SK-N-SH treated with all-trans-retinoic acid at 6 μM for 48 hours (cell line): ENCODE measurements around the gene MYADM.

Source experiments
- ARNTL ChIP-seq: fragments of 450-650 bp; formaldehyde crosslinking; IDR thresholded peaks from 2 replicates; pipeline ENCODE4 v1.5.0; 2020; ENCODE audit warnings: low read depth, mild to moderate bottlenecking, moderate library complexity, borderline replicate concordance
- PPARA ChIP-seq: fragments of 250-450 bp; sonication (Bioruptor Pico); IDR thresholded peaks from 2 replicates; pipeline ENCODE4 v1.5.0; 2020; ENCODE audit warnings: mild to moderate bottlenecking, borderline replicate concordance
- RARB ChIP-seq: fragments of 250-450 bp; sonication (Bioruptor Pico); IDR thresholded peaks from 2 replicates; pipeline ENCODE4 v1.8.0; 2021; ENCODE audit warnings: mild to moderate bottlenecking, moderate library complexity
- ZC3H10 ChIP-seq: fragments of 250-450 bp; sonication (Bioruptor Pico); IDR thresholded peaks from 2 replicates; pipeline ENCODE4 v1.5.1; 2021; ENCODE audit warnings: mild to moderate bottlenecking, moderate library complexity
- ZNF565 ChIP-seq: fragments of 450-650 bp; formaldehyde crosslinking; conservative IDR thresholded peaks from 2 replicates; pipeline ENCODE4 v1.5.0; 2020; ENCODE audit warnings: low read depth, mild to moderate bottlenecking, moderate library complexity
- TF ChIP-seq, protein P1 (sequence below): fragments of 250-450 bp; sonication (Bioruptor Pico); IDR thresholded peaks from 2 replicates; pipeline ENCODE4 v1.8.0; 2020; ENCODE audit warnings: mild to moderate bottlenecking, moderate library complexity, borderline replicate concordance
- TF ChIP-seq, protein P2 (sequence below): fragments of 250-450 bp; sonication (Bioruptor Pico); IDR thresholded peaks from 2 replicates; pipeline ENCODE4 v1.8.0; 2021; ENCODE audit warnings: low read depth, mild to moderate bottlenecking, moderate library complexity, borderline replicate concordance

DNA sequence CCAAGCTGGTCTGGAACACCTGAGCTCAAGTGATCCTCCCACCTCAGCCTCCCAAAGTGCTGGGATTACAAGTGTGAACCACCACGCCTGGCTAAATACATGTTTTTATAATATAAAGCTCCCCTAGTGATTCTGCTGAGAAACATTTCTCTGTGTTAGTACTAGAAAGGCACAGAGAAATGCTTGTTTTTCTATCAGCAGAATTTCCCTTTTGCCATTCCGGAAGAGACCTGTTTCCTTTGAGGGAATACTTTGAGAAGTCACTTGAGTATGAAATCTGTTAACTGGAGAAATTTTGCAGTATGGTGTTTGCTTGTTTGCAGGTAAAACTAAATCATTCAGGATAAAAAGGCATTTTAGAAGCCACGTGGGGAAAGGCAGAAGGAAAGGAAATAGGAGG, 39.2 kb upstream of the MYADM start:
- TF ChIP-seq ZC3H10 (CRISPR knock-in tag): no peak
- TF ChIP-seq, protein P1, sequence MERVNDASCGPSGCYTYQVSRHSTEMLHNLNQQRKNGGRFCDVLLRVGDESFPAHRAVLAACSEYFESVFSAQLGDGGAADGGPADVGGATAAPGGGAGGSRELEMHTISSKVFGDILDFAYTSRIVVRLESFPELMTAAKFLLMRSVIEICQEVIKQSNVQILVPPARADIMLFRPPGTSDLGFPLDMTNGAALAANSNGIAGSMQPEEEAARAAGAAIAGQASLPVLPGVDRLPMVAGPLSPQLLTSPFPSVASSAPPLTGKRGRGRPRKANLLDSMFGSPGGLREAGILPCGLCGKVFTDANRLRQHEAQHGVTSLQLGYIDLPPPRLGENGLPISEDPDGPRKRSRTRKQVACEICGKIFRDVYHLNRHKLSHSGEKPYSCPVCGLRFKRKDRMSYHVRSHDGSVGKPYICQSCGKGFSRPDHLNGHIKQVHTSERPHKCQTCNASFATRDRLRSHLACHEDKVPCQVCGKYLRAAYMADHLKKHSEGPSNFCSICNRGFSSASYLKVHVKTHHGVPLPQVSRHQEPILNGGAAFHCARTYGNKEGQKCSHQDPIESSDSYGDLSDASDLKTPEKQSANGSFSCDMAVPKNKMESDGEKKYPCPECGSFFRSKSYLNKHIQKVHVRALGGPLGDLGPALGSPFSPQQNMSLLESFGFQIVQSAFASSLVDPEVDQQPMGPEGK: no peak
- TF ChIP-seq, protein P2, sequence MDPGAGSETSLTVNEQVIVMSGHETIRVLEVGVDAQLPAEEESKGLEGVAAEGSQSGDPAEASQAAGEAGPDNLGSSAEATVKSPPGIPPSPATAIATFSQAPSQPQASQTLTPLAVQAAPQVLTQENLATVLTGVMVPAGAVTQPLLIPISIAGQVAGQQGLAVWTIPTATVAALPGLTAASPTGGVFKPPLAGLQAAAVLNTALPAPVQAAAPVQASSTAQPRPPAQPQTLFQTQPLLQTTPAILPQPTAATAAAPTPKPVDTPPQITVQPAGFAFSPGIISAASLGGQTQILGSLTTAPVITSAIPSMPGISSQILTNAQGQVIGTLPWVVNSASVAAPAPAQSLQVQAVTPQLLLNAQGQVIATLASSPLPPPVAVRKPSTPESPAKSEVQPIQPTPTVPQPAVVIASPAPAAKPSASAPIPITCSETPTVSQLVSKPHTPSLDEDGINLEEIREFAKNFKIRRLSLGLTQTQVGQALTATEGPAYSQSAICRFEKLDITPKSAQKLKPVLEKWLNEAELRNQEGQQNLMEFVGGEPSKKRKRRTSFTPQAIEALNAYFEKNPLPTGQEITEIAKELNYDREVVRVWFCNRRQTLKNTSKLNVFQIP (CRISPR knock-in tag): no peak
- TF ChIP-seq ZNF565 (CRISPR knock-in tag): no peak
- TF ChIP-seq RARB (CRISPR knock-in tag): no peak
- TF ChIP-seq ARNTL: no peak
- TF ChIP-seq PPARA: no peak
